H1 (cell line): ENCODE results near the gene ARL3. TPM values are rescaled to one million over a fixed set of nuclear protein-coding genes. Genes with fewer than 3 reads are reported as not detected.

Source experiments
- CTCF ChIA-PET: fragments of 300-600 bp; sonication (Branson Sonifier 250); formaldehyde crosslinking; loops from one replicate; lab custom pipeline; 2021; ENCODE audit not compliant: partially characterized antibody; lab: Charles Lee
- POLR2A ChIA-PET: fragments of 300-600 bp; sonication (Branson Sonifier 250); formaldehyde crosslinking; loops from one replicate; lab custom pipeline; 2021; ENCODE audit warnings: inconsistent platforms; ENCODE audit not compliant: partially characterized antibody; lab: Charles Lee
- DNase-seq, 2 experiments: peaks; one replicate each; pipeline versions ENCODE4 v3.0.0 to v3.0.0-alpha.2; 2010 to 2022; ENCODE audit warnings: low spot score in 2 of 2, low read depth in 1 of 2, mixed read lengths in 1 of 2
- FAIRE-seq: peaks from 2 replicates; lab custom pipeline; 2011; peaks lifted over from hg19 to GRCh38; lab: Jason Lieb, UNC
- H2AFZ ChIP-seq: 2 replicates; pipeline ENCODE4 v1.8.1; 2012; ENCODE audit warnings: low read length, inconsistent platforms
- H2AK5ac ChIP-seq: 2 replicates; pipeline ENCODE4 v1.6.1; 2013; ENCODE audit warnings: low read depth, low read length
- H2BK120ac ChIP-seq: replicated peaks from 2 replicates; pipeline ENCODE3; 2013; ENCODE audit warnings: low read depth, low read length, inconsistent platforms
- H2BK12ac ChIP-seq: 2 replicates; pipeline ENCODE4 v1.6.1; 2013; ENCODE audit warnings: low read depth, low read length
- H2BK15ac ChIP-seq: 2 replicates; pipeline ENCODE4 v1.6.1; 2013; ENCODE audit warnings: low read length
- H2BK20ac ChIP-seq: 2 replicates; pipeline ENCODE4 v1.6.1; 2013; ENCODE audit warnings: low read length
- H2BK5ac ChIP-seq: 2 replicates; pipeline ENCODE4 v1.6.1; 2013; ENCODE audit warnings: low read depth, low read length
- H3K14ac ChIP-seq: 2 replicates; pipeline ENCODE4 v1.6.1; 2013; ENCODE audit warnings: inconsistent platforms; ENCODE audit not compliant: insufficient read length
- H3K18ac ChIP-seq: 2 replicates; pipeline ENCODE4 v1.6.1; 2013; ENCODE audit warnings: low read length; ENCODE audit errors: extremely low read depth
- H3K23ac ChIP-seq: 2 replicates; pipeline ENCODE4 v1.6.1; 2013; ENCODE audit warnings: inconsistent platforms; ENCODE audit not compliant: insufficient read length
- H3K23me2 ChIP-seq: 2 replicates; pipeline ENCODE4 v1.6.1; 2013; ENCODE audit warnings: low read depth, low read length
- H3K27ac ChIP-seq: 2 replicates; pipeline ENCODE4 v1.6.1; 2011; ENCODE audit warnings: low read depth, low read length, inconsistent platforms
- H3K27me3 ChIP-seq, 4 experiments: replicated peaks in 1 of 4; 1 replicate in 1 of 4; 2 replicates in 3 of 4; pipeline versions ENCODE4 v1.6.1 to v1.8.1; 2011 to 2013; ENCODE audit warnings: low read length in 3 of 4, mild to moderate bottlenecking in 3 of 4, inconsistent platforms in 2 of 4, mixed read lengths in 2 of 4, moderate library complexity in 1 of 4; ENCODE audit not compliant: control insufficient read depth in 3 of 4, insufficient read depth in 3 of 4; ENCODE audit errors: extremely low read depth in 1 of 4
- H3K36me3 ChIP-seq, 4 experiments: 2 replicates each; pipeline versions ENCODE4 v1.6.1 to v1.8.1; 2011 to 2013; ENCODE audit warnings: mild to moderate bottlenecking in 4 of 4, low read length in 3 of 4, moderate library complexity in 2 of 4, control low read depth in 1 of 4, inconsistent platforms in 1 of 4; ENCODE audit not compliant: insufficient read depth in 4 of 4, control insufficient read depth in 2 of 4
- H3K4ac ChIP-seq: replicated peaks from 2 replicates; pipeline ENCODE3; 2013; ENCODE audit warnings: low read length, low read depth, mixed read lengths, inconsistent platforms; ENCODE audit not compliant: insufficient read length
- H3K4me1 ChIP-seq, 4 experiments: replicated peaks in 1 of 4; 1 replicate in 1 of 4; 2 replicates in 3 of 4; pipeline versions ENCODE4 v1.6.1 to v1.8.1; 2011 to 2013; ENCODE audit warnings: low read length in 3 of 4, inconsistent platforms in 2 of 4, mixed read lengths in 1 of 4; ENCODE audit not compliant: insufficient read depth in 4 of 4, control insufficient read depth in 3 of 4
- H3K4me2 ChIP-seq, 2 experiments: 2 replicates each; pipeline versions ENCODE4 v1.6.1 to v1.8.1; 2011 to 2013; ENCODE audit warnings: low read depth in 2 of 2, low read length in 2 of 2, control low read depth in 1 of 2, inconsistent platforms in 1 of 2, mild to moderate bottlenecking in 1 of 2; ENCODE audit not compliant: insufficient read depth in 1 of 2
- H3K4me3 ChIP-seq, 4 experiments: fragments of 200-600, 300-600 bp in 1 of 4; sonication (generic), shearing (Covaris generic), sonication (Bioruptor Twin) in 1 of 4; 2 replicates each; pipeline versions ENCODE4 v1.5.1 to v1.8.1; 2011 to 2016; ENCODE audit warnings: low read length in 4 of 4, low read depth in 3 of 4, control low read depth in 2 of 4, inconsistent platforms in 2 of 4, mild to moderate bottlenecking in 2 of 4, mixed read lengths in 1 of 4, moderate library complexity in 1 of 4; ENCODE audit not compliant: insufficient read depth in 2 of 4; ENCODE audit errors: extremely low read depth in 1 of 4
- H3K56ac ChIP-seq: replicated peaks from 2 replicates; pipeline ENCODE3; 2013; ENCODE audit warnings: low read depth, mild to moderate bottlenecking, mixed read lengths, low read length, inconsistent platforms; ENCODE audit not compliant: insufficient read length
- H3K79me1 ChIP-seq: 2 replicates; pipeline ENCODE4 v1.6.1; 2013; ENCODE audit warnings: low read depth, low read length, control low read depth
- H3K79me2 ChIP-seq, 2 experiments: 2 replicates each; pipeline versions ENCODE4 v1.6.1 to v1.8.1; 2012 to 2013; ENCODE audit warnings: low read length in 2 of 2, mild to moderate bottlenecking in 2 of 2, inconsistent platforms in 1 of 2; ENCODE audit not compliant: insufficient read depth in 2 of 2, control insufficient read depth in 1 of 2
- H3K9ac ChIP-seq, 4 experiments: replicated peaks in 1 of 4; 1 replicate in 1 of 4; 2 replicates in 3 of 4; pipeline versions ENCODE4 v1.6.1 to v1.8.1; 2011 to 2013; ENCODE audit warnings: low read depth in 3 of 4, low read length in 3 of 4, control low read depth in 2 of 4, mild to moderate bottlenecking in 2 of 4, moderate library complexity in 2 of 4, inconsistent platforms in 1 of 4; ENCODE audit errors: extremely low read depth in 1 of 4
- H3K9me3 ChIP-seq, 2 experiments: 2 replicates each; pipeline versions ENCODE4 v1.6.1 to v1.8.1; 2012 to 2013; ENCODE audit warnings: mild to moderate bottlenecking in 2 of 2, moderate library complexity in 2 of 2, control low read depth in 1 of 2, inconsistent platforms in 1 of 2, low read depth in 1 of 2, low read length in 1 of 2, mixed read lengths in 1 of 2; ENCODE audit not compliant: insufficient read depth in 2 of 2
- H4K20me1 ChIP-seq, 2 experiments: replicated peaks in 1 of 2; 2 replicates each; pipeline versions ENCODE3 to v1.8.1; 2011 to 2013; ENCODE audit warnings: inconsistent platforms in 2 of 2, low read length in 2 of 2, mild to moderate bottlenecking in 1 of 2; ENCODE audit not compliant: insufficient read depth in 2 of 2, control insufficient read depth in 1 of 2
- H4K5ac ChIP-seq: 2 replicates; pipeline ENCODE4 v1.6.1; 2013; ENCODE audit warnings: low read length, low read depth, mixed read lengths, inconsistent platforms; ENCODE audit not compliant: insufficient read length
- H4K8ac ChIP-seq: 2 replicates; pipeline ENCODE4 v1.8.0; 2013; ENCODE audit warnings: mild to moderate bottlenecking, moderate library complexity, low read length, inconsistent platforms; ENCODE audit not compliant: insufficient read depth; ENCODE audit errors: extremely low read depth
- H4K91ac ChIP-seq: replicated peaks from 2 replicates; pipeline ENCODE3; 2013; ENCODE audit warnings: low read length, mixed read lengths, inconsistent platforms; ENCODE audit not compliant: insufficient read length
- ASH2L ChIP-seq: fragments of 200-600, 300-600 bp; sonication (generic); IDR thresholded peaks from one replicate; pipeline ENCODE4 v1.7.1; 2017; ENCODE audit warnings: low read length
- BACH1 ChIP-seq: IDR thresholded peaks from 2 replicates; pipeline ENCODE4 v1.6.1; 2012; ENCODE audit warnings: low read length, improper control_type of control experiment
- EGR1 ChIP-seq: IDR thresholded peaks from 2 replicates; pipeline ENCODE4 v1.6.1; 2011; ENCODE audit warnings: low read depth, low read length, borderline replicate concordance
- EZH2 ChIP-seq: fragments of 200-600 bp; sonication (generic); IDR thresholded peaks from 2 replicates; pipeline ENCODE4 v1.7.1; 2012; ENCODE audit warnings: low read depth, mild to moderate bottlenecking, moderate library complexity, low read length, inconsistent platforms; ENCODE audit not compliant: severe bottlenecking
- FOSL1 ChIP-seq: IDR thresholded peaks from 2 replicates; pipeline ENCODE4 v1.6.1; 2011; ENCODE audit warnings: mild to moderate bottlenecking, low read depth, low read length, moderate library complexity; ENCODE audit not compliant: insufficient read depth
- KDM4A ChIP-seq: IDR thresholded peaks from one replicate; pipeline ENCODE4 v1.7.1; 2012; ENCODE audit warnings: low read depth, mild to moderate bottlenecking, moderate library complexity, low read length, inconsistent platforms; ENCODE audit not compliant: severe bottlenecking
- POLR2A ChIP-seq, 2 experiments: IDR thresholded peaks; 1 replicate in 1 of 2; 2 replicates in 1 of 2; pipeline ENCODE4 v1.6.1; 2011; ENCODE audit warnings: low read depth in 2 of 2, low read length in 2 of 2, mild to moderate bottlenecking in 2 of 2; ENCODE audit errors: control extremely low read depth in 1 of 2
- POU5F1 ChIP-seq: IDR thresholded peaks from 2 replicates; pipeline ENCODE4 v1.6.1; 2011; ENCODE audit warnings: low read depth, mild to moderate bottlenecking, low read length, moderate library complexity
- SP2 ChIP-seq: IDR thresholded peaks from 2 replicates; pipeline ENCODE4 v1.6.1; 2012; ENCODE audit warnings: mild to moderate bottlenecking, low read length, inconsistent platforms
- SRF ChIP-seq: IDR thresholded peaks from 2 replicates; pipeline ENCODE4 v1.6.1; 2011; ENCODE audit warnings: mild to moderate bottlenecking, low read depth, low read length, moderate library complexity
- TAF1 ChIP-seq: IDR thresholded peaks from 2 replicates; pipeline ENCODE4 v1.6.1; 2011; ENCODE audit warnings: mild to moderate bottlenecking, low read depth, low read length
- TEAD4 ChIP-seq: IDR thresholded peaks from 2 replicates; pipeline ENCODE4 v1.6.1; 2012; ENCODE audit warnings: low read depth, low read length, inconsistent platforms, mixed read lengths
- YY1 ChIP-seq: IDR thresholded peaks from 2 replicates; pipeline ENCODE4 v1.6.1; 2011; ENCODE audit warnings: low read depth, mild to moderate bottlenecking, low read length
- WGBS, 2 experiments: shearing (Covaris generic) in 1 of 2; methylation state at CpG; one replicate each; pipeline versions ENCODE4 v1.1.6 to v1.1.7; 2013 to 2015; ENCODE audit warnings: low lambda C conversion rate in 2 of 2, mixed read lengths in 2 of 2, inconsistent platforms in 1 of 2, low coverage in 1 of 2, missing lambda C conversion rate in 1 of 2; ENCODE audit not compliant: insufficient replicate concordance in 2 of 2, insufficient coverage in 1 of 2, insufficient read length in 1 of 2; ENCODE audit errors: extremely low coverage in 1 of 2, missing lambda C conversion rate in 1 of 2; 5-methylcytosine and 5-hydroxymethylcytosine counted together
- polyA plus RNA-seq, 7 experiments: library from polyadenylated mRNA; depleted of rRNA in 3 of 7; stranded (reverse) in 5 of 7; unstranded in 2 of 7; fragments of >200 nt in 5 of 7; fragments of 200-250 nt in 2 of 7; gene quantifications; 1 replicate in 5 of 7; 2 replicates in 1 of 7; 4 replicates in 1 of 7; pipeline versions ENCODE4 v1.2.1 to v1.2.3, GENCODE V29; 2011 to 2013; ENCODE audit warnings: missing spikeins in 2 of 7, mixed read lengths in 2 of 7
- total RNA-seq: library from RNA; stranded (reverse); fragmentation: NEBNext Ultra II Directional; extraction: Animal tissue kit (Norgen Biotek cat#: 25700); gene quantifications from 2 replicates; pipeline ENCODE4 v1.2.1, GENCODE V29; 2021
- TF ChIP-seq, protein P1 (sequence below): IDR thresholded peaks from 2 replicates; pipeline ENCODE4 v1.6.1; 2012; ENCODE audit warnings: inconsistent platforms

Gene ARL3
- total and polyA plus RNA-seq, 2 of the 8 experiments (the other 6 are each of a cell fraction or from before 2014, with no cell fraction given): 8.8 to 16.2 TPM

DNA sequence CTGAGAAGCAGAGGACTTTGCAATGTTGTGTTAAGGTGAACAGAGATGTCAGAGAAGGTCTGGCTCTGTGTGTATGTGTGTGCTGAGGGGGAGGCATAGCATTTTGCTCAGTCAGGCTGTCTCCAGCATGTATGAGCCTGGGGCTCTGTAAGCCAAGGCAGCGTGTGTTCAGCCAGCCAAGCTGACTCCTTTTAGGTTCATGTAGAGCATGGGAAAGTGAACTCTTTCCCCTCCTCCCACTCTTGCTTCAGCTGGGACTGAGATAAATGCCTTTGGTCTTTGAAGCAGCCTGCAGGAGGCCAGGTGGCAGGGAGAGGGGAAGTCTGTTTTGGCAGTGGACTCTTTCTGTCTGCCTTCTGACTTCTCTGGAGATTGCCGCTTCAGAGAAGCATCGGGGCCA, 4.0 kb upstream of the ARL3 start:
- H3K27me3 ChIP-seq: no peaks in the 10 kb centered on the region
- no peak overlapping the region for H3K4ac ChIP-seq
- H2AK5ac ChIP-seq: no peak overlapping the region
- H3K14ac ChIP-seq: no peak overlapping the region
- peak overlapping the region; percentile 36; the same call in 1 of the 2 replicates for H2BK15ac ChIP-seq
- peak overlapping the region in 3 of 4 experiments; percentile 2 to 19 (median 2); a peak in 3 of 8 replicates for H3K4me3 ChIP-seq
- peaks cover 2 to 14% of the 10 kb centered on the region in 2 experiments for H4K20me1 ChIP-seq
- no peak overlapping the region for H4K5ac ChIP-seq
- peaks cover 5 to 22% (median 14%) of the 10 kb centered on the region in 4 experiments; a peak in 6 of 7 replicates for H3K4me1 ChIP-seq
- H3K23me2 ChIP-seq: peaks cover 6% of the 10 kb centered on the region; the same call in 1 of the 2 replicates
- WGBS, 2 experiments: 78% methylated on average over 3 of the region's 3 CpGs; no CpG with 5 or more reads in 1 of the 2 experiments
- H2BK20ac ChIP-seq: no peak overlapping the region
- H4K91ac ChIP-seq: no peak overlapping the region
- peak overlapping the region; percentile 58 to 67 for H3K4me2 ChIP-seq
- H2BK12ac ChIP-seq: no peak overlapping the region
- H3K23ac ChIP-seq: no peak overlapping the region
- H3K9ac ChIP-seq: no peak overlapping the region; a peak in 1 of 7 replicates
- no peak overlapping the region for H4K8ac ChIP-seq
- no peak overlapping the region for H2AFZ ChIP-seq
- H3K9me3 ChIP-seq: no peaks in the 10 kb centered on the region
- no peak overlapping the region for H2BK120ac ChIP-seq
- H3K79me2 ChIP-seq: peaks cover 0 to 69% of the 10 kb centered on the region in 2 experiments; a peak in 2 of 4 replicates
- H3K18ac ChIP-seq: peak overlapping the region; percentile 34; the same call in 1 of the 2 replicates
- ChIA-PET POLR2A (interaction anchor here (0.6 kb wide), 1 partner anchor 336 kb away, joined by 3 read pairs; no protein-coding TSS in a partner anchor), CTCF (interaction anchor here (1.1 kb wide), 1 partner anchor 35 kb away, joined by 3 read pairs; no protein-coding TSS in a partner anchor)
- H3K56ac ChIP-seq: no peak overlapping the region
- peak overlapping the region; percentile 15; the same call in 1 of the 2 replicates for H2BK5ac ChIP-seq
- H3K27ac ChIP-seq: peak overlapping the region; percentile 55; the same call in 1 of the 2 replicates
- peaks cover 0 to 21% (median 2%) of the 10 kb centered on the region in 4 experiments; a peak in 4 of 8 replicates for H3K36me3 ChIP-seq
- DNase-seq (no peak), FAIRE-seq (no peak)
- peaks cover 4% of the 10 kb centered on the region; the same call in 1 of the 2 replicates for H3K79me1 ChIP-seq
- no peak for TF ChIP-seq TEAD4
- TF ChIP-seq FOSL1: no peak
- no peak for TF ChIP-seq KDM4A
- TF ChIP-seq EGR1: no peak
- TF ChIP-seq BACH1: no peak
- TF ChIP-seq YY1: no peak
- no peak for TF ChIP-seq EZH2
- TF ChIP-seq SRF: no peak
- no peak for TF ChIP-seq TAF1
- no peak for TF ChIP-seq SP2
- TF ChIP-seq POLR2A (IDR thresholded peaks at IDR 0.05; ENCODE audit: control extremely low read depth in 1 of 2, low read depth in 2 of 2, low read length in 2 of 2): peak in 1 of 2 experiments; percentile 43; a peak in 1 of 3 replicates
- TF ChIP-seq, protein P1, sequence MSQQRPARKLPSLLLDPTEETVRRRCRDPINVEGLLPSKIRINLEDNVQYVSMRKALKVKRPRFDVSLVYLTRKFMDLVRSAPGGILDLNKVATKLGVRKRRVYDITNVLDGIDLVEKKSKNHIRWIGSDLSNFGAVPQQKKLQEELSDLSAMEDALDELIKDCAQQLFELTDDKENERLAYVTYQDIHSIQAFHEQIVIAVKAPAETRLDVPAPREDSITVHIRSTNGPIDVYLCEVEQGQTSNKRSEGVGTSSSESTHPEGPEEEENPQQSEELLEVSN: no peak
- TF ChIP-seq POU5F1: no peak
- no peak for TF ChIP-seq ASH2L
